SH-SY5Y (cell line): ENCODE data around the gene TERT.

Experiments used
- GATA2 ChIP-seq: IDR thresholded peaks from 2 replicates; pipeline ENCODE4 v1.6.1; 2011; ENCODE audit warnings: mild to moderate bottlenecking, low read depth, low read length
- GATA3 ChIP-seq: IDR thresholded peaks from 2 replicates; pipeline ENCODE4 v1.6.1; 2011; ENCODE audit warnings: low read depth, mild to moderate bottlenecking, low read length, moderate library complexity

- TF ChIP-seq GATA2 (no peak), GATA3 (no peak)
These were observed 29.8 kb downstream of the TERT start for GRCh38 chr5:1265026-1265425.
